Measurements from ENCODE around the gene CISH. TPM values are rescaled to one million over a fixed set of nuclear protein-coding genes. Genes with fewer than 3 reads are reported as not detected.

CISH gene
- total RNA-seq = 10 to 100 TPM; 14.4 to 19.9 TPM
- long read RNA-seq, full-length matches to known transcripts = 3 of 9 reads
- long read RNA-seq, partial matches to known transcripts = 6 of 9 reads
- long read RNA-seq, other reads (novel, unspliced or antisense) = 0 of 9 reads

GRCh38 chr3:50611464-50612233 lies at the start of gene CISH:
CISH (minus strand) TSS chr3:50611774; CDS start chr3:50611650, 124 bp downstream.
- intact Hi-C loops (cut with DNase I, micrococcal nuclease) = loop anchor here in 1 of 2 donors (5.0 kb wide), 1 partner anchor 39 kb away; no protein-coding TSS in a partner anchor
- peak; percentile 75 for ATAC-seq
- peak; percentile 98 for DNase-seq

DNA sequence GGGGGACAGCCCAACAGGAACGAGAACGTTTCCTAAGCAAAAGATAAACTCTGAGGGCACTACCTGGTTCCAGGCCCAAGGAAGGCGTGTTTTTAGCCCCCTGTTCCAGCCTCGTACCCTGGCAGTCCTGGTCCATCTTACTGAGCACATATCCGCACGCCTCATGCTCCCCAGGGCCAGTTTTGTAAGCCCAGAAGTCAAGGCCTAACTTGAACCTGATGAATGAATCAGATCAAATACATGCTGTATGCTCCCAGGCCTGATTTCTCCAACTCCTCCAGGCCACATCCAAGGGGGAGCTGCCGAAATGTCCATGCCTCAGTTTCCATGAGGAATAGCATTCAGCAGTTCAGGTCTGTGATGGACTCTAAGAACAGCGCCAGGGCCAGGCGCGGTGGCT lies 48.8 kb upstream of the CISH start:
- intact Hi-C loops (cut with DNase I, micrococcal nuclease) = no loop called here
- ATAC-seq (no peak), DNase-seq (peak in 1 of 2 donors; percentile 17)

DNA sequence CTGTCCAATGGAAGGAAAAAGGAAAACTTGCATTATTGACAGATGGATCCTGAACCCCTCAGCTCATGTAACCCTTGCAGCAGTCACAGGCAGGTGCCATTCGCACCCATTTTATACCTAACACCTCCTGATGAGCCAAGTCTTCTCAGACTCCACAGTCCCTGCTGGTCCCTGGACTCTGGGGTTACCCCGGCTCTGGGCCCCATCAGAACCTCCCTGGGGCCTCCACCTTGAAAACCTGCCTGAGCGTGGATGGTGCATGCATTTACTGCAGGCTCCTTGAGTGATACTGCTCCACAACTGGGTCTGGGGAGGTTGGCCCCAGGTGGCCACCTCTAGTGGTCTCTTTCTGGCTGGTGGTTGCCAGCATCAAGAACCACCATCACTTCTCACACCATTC lies 47.3 kb upstream of the CISH start:
- ATAC-seq (no peak), DNase-seq (peak in 1 of 2 donors; percentile 6)
- intact Hi-C loops (cut with DNase I, micrococcal nuclease) = no loop called here

- DNase-seq = peak in 1 of 2 donors; percentile 5
These were observed 46.8 kb upstream of the CISH start for GRCh38 chr3:50658416-50658815.

DNA sequence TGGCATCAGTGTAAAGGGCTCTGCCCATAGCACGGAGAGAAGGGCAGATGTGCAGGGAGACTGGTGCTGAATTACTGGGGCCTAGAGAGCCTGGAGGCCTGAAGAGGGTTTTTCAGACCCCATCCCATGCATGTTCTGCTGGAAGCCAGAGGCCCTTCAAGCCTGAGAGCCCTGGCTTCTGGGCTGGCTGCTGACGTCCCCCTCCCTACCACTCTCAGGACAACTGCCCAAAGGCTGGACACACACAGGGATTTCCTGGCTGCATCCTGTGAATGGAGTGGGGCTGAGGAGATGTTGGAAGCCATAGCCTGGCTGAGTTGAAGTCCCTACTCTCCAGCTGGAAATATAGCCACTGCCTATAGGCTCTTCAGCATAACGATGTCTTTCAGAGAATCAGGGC lies 46.2 kb upstream of the CISH start:
- no peak for ATAC-seq
- intact Hi-C loops (cut with DNase I, micrococcal nuclease) = no loop called here
- peak in 1 of 2 donors; percentile 6 for DNase-seq

More at GRCh38 chr3:50658416-50658815, 46.8 kb upstream of the CISH start:
- no peak for ATAC-seq
- intact Hi-C loops (cut with DNase I, micrococcal nuclease) = no loop called here

DNA sequence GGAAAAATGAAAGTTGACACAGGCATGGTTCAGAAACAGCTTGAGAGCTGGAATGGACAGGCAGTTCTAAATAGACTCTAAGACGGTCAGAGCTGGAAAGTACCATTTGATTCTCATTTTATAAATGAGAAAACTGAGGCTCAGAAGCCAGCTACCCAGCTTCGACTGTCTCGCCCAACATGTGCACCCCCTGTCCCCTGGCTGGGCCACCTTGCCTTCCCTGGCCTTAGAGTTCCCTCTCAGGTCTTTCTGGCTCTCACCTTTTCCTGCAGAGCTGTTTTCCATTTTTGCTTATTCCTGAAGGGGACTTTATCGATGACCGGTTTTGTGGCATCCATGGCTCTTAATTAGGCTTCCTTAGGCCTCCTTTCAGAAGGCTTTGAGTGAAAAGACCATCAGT lies 45.8 kb upstream of the CISH start:
- no peak for ATAC-seq
- intact Hi-C loops (cut with DNase I, micrococcal nuclease) = no loop called here
- peak in 1 of 2 donors; percentile 5 for DNase-seq

DNA sequence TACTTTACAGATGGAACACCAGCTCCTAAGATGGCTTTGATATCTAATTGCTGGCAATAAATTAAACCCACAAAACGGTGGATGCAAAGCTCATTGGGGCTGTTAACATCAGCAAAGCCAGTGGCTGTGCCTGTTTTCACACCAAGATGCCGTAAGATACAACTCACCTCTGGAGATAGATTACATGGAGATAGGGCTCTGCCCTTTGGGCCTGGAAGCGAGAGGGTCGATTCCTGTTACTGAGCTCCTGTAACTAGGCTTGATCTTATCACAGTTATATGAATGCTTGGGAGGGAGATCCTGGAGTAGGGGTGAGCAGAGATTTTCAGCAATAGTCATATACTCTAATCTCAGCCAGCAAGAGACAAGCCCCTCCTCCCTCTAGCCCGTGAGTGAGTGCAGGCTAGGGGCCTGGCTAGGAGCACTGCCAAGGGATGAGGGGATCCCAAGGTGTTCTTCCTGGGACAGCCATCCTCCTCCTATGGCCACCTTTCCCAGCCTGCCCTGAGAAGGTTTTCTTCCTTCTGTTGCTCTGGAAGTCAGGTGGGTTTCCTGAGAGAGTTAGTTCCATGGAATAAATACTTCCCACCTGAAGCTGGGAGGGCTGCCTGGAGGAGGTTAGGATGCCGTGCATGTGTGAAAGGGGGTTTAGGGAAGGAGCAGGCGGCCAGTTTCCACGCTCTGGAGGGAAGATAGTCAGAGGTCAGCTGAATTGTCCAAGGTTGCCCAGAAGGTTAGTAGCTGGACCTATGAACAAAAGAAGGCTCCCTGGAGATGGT lies 45.0 kb upstream of the CISH start:
- intact Hi-C loops (cut with DNase I, micrococcal nuclease) = no loop called here
- peak in 1 of 2 donors; percentile 5 for DNase-seq
- no peak for ATAC-seq

GRCh38 chr3:50655009-50655830 lies 43.6 kb upstream of the CISH start:
- ATAC-seq = no peak
- DNase-seq = no peak
- intact Hi-C loops (cut with DNase I, micrococcal nuclease) = no loop called here

GRCh38 chr3:50653937-50654595 lies 42.5 kb upstream of the CISH start:
- ATAC-seq = no peak

GRCh38 chr3:50652709-50653108 lies 41.1 kb upstream of the CISH start:
- peak; percentile 74 for ATAC-seq
- DNase-seq = peak in 1 of 2 donors; percentile 59
- intact Hi-C loops (cut with DNase I, micrococcal nuclease) = no loop called here

More at GRCh38 chr3:50653937-50654595, 42.5 kb upstream of the CISH start:
- DNase-seq = no peak
- intact Hi-C loops (cut with DNase I, micrococcal nuclease) = no loop called here

GRCh38 chr3:50651920-50652529 lies 40.5 kb upstream of the CISH start:
- intact Hi-C loops (cut with DNase I, micrococcal nuclease) = no loop called here
- ATAC-seq = no peak
- DNase-seq = no peak

DNA sequence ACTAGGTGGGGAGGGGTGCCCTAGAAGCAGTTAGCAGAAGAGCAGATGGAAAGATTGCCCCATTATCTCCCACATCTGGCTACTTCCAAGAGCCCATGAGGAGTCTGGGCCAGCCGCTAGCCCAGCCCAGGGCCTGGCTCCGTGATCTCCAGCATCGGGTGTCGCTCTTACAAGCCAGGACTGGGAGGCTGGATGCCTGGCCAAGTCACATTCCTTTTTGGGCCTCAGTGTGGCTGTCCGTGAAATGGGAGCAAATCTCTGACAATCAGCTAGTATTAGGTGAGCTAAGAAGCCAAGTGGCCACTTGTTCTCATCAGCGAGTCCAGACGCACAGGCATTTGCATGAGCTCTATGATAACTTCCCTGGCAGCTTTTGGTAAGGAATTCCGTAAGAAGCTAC lies 39.9 kb upstream of the CISH start:
- DNase-seq (no peak), ATAC-seq (no peak)
- intact Hi-C loops (cut with DNase I, micrococcal nuclease) = no loop called here

- intact Hi-C loops (cut with DNase I, micrococcal nuclease) = no loop called here
- DNase-seq = no peak
- no peak for ATAC-seq
These were observed 38.4 kb upstream of the CISH start for GRCh38 chr3:50650018-50650417.

- intact Hi-C loops (cut with DNase I, micrococcal nuclease) = no loop called here
- ATAC-seq (no peak), DNase-seq (no peak)
These were observed 37.9 kb upstream of the CISH start for GRCh38 chr3:50649451-50649931.

DNA sequence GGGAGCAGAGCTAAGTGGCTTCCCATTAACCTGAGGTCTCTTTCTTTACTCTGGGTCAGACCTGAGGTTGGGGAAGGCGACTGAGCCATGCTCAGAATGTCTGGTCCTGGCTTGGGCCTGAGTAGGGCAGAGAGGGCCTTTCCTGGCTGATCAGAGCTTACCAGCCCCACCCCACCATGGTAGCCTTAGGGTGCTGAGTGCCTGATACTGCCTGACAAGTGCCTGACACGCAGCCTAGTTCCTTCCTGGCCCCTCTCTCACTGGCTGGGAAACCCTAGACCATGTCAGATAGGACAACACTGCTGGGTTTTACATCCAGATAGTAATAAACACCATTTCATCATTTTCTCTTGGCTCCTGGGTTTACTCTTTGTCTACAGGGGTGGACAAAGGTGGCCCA lies 37.4 kb upstream of the CISH start:
- intact Hi-C loops (cut with DNase I, micrococcal nuclease) = no loop called here
- DNase-seq (no peak), ATAC-seq (no peak)

DNA sequence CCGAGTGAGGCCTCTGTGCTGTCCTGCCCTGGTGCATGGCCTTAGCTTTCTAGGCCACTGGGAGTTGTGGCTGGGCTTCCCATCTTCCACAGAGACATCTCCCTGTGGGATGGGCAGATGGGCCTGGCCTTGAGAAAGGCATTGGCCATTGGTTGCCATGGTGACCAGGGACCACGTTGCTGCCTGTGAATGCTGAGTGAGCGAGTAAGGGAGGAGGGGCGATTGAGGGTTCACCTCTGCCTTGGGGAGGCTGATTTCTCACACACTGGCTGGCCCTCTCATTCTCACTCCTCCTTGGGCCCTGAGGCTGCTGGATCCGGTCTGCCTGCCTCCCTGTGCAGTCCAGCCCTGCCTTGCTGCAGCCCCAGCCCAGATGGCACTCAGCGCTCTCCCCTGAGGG lies 36.7 kb upstream of the CISH start:
- DNase-seq = no peak
- intact Hi-C loops (cut with DNase I, micrococcal nuclease) = no loop called here
- no peak for ATAC-seq

DNA sequence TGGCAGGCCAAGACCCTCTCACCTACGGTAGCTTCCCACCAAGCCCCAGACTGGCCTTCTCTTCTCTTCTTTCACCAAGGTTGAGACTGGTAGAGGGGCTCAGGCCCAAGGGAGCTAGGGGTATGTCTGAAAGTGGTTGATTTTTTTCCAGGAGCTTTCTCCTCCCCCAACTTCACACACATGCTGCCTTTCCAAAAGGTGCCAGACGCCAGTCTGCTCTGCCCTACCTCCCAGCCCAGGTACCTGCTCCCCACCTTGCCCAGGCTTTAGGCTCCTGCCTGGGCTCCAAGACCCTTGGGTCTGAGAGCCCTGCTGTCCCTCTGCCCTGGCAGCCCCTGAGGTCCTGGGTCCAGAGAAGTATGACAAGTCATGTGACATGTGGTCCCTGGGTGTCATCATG lies 33.8 kb upstream of the CISH start:
- no peak for ATAC-seq
- DNase-seq = no peak

DNA sequence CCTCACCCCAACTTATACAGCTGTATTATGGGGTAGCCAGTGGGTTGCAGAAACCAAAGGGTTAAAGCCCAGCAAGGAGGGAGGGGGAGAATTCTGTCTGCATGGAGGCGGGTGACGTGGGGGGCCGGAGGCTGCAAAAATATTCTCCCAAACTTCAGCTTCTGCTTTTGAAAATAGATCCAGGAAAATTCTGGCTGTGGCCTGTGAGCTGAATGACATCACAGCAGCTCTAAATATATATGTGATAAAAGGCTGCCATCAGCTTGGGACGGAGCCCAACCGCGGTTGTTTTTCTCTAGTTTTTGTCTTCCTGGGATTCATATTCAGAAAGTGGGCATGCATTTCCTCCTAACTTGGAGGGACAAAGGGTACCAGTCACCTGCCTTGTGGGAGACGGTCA lies 33.0 kb upstream of the CISH start:
- ATAC-seq = no peak
- intact Hi-C loops (cut with DNase I, micrococcal nuclease) = no loop called here
- no peak for DNase-seq

More for the DNA sequence above, 33.8 kb upstream of the CISH start:
- intact Hi-C loops (cut with DNase I, micrococcal nuclease) = no loop called here
